HT1080 (cell line): ENCODE results near the gene SMTNL2. TPM values are rescaled to one million over a fixed set of nuclear protein-coding genes. Genes with fewer than 3 reads are reported as not detected.
A peak's percentile ranks its signal among the peaks of the same experiment; 100 is the strongest.
"Not testable (repeated sequence)": the region's sequence is repeated elsewhere in the genome, so short reads cannot be mapped to it uniquely, and the experiment has no call there.

ENCODE experiments used
- DNase-seq: peaks from one replicate; pipeline ENCODE4 v3.0.0-alpha.2; 2015; ENCODE audit warnings: low read depth
- total RNA-seq: library from RNA; depleted of rRNA; stranded (reverse); fragments of >200 nt; shearing (Covaris generic); gene quantifications from 2 replicates; pipeline ENCODE4 v1.2.3, GENCODE V29; 2014

Gene SMTNL2
- total RNA-seq, 1 experiment from 2014 or later = not detected

GRCh38 chr17:4599505-4600281, 15.4 kb downstream of the SMTNL2 start:
- DNase-seq = no peak

- DNase-seq = no peak
These were observed 16.2 kb downstream of the SMTNL2 start for GRCh38 chr17:4600563-4600962.

GRCh38 chr17:4601326-4601725, 17.0 kb downstream of the SMTNL2 start:
- DNase-seq = no peak

DNA sequence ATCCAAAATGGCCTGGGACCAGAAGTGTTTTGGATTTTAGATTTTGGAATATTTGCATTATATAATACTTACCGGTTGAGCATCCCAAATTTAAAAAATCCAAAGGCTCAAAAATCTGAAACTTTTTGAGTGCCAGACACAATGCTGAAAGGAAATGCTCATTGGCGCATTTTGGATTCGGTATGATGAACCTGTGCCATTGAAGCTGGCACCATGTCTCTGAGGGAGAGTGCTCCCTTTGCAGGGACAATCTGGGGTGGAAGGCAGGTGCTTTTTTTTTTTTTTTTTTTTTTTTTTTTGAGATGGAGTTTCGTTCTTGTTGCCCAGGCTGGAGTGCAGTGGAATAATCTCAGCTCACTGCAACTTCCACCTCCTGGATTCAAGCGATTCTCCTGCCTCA, 17.7 kb downstream of the SMTNL2 start:
- no peak for DNase-seq

- DNase-seq = peak; percentile 22
These were observed 19.8 kb downstream of the SMTNL2 start for GRCh38 chr17:4604111-4604644.

DNA sequence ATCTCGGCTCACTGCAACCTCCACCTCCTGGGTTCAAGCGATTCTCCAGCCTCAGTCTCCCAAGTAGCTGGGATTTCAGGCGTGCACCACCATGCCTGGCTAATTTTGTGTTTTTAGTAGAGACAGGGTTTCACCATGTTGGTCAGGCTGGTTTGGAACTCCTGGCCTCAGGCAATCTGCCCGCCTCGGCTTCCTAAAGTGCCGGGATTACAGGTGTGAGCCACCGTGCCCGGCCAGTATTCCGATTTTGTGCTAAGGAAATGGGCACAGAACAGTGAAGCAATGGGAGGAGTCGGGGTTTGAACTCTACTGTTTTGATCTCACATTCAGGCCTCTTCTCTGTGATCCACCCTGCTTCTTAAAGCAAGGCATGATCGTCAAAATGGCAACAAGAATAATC, 20.4 kb downstream of the SMTNL2 start:
- not testable (repeated sequence) for DNase-seq

GRCh38 chr17:4605826-4606225, 21.5 kb downstream of the SMTNL2 start:
- DNase-seq = no peak

DNA sequence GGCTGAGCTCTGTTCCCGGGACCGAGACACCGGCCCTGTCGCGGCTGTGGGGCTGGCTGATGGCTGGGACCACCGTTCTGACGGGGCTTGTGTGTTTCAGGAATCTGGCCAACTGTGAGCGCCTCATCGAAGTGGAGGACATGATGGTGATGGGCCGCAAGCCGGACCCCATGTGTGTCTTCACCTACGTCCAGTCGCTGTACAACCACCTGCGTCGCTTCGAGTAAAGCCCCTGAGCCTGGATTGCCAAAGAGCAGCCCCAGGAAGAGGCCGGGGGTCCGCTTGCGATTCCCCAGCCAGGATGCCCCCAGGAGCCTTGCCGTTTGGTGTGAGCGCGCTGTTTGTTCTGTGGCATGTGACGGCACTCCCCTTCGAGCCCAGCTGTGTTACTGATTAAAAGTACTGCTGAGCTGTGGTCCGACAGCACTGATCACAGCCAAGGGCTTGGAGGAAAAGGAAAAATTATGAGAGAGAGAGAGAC, 23.0 kb downstream of the SMTNL2 start:
- no peak for DNase-seq

DNA sequence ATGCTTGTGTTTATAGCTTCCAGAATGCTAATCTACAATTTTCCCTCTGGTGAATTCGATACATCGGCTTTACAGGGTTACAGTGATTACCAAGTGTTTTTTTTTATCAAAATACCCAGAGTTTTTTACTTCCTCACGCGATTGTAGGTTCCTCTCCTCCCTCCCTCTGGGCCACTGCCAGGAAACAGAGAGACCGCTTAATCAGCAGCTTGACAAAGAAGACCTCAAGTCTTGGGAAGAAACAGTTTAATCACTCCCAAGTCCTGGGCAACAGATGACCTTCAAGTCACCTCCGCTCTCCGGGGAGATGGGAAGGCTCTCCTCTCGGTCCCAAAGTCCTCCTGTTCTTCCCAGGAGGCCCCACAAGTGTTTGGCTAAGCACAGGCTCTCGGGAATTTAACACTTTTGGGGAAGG, 23.5 kb downstream of the SMTNL2 start:
- no peak for DNase-seq

- DNase-seq = no peak
These were observed 25.4 kb downstream of the SMTNL2 start for GRCh38 chr17:4609761-4610160.

- DNase-seq = no peak
These were observed 25.8 kb downstream of the SMTNL2 start for GRCh38 chr17:4610162-4610561.

DNA sequence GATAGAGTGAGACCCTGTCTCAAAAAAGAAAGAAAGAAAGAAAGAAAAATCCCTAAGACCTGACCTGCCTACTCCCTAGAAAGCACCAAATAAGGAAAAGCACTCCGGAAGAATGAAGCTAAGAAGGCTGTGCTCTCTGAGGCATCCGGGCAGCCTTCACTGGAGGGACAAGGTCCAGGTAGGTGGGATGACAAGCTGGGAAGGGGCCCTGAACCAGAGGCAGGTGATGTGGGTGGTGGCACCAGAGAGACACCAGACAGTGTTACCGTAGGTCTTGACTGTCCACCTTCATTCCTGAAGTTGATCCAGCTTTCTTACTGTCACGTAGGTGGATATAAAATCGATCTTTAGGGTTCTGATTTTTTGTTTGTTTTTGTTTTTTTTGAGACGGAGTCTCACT, 26.3 kb downstream of the SMTNL2 start:
- DNase-seq = no peak

DNA sequence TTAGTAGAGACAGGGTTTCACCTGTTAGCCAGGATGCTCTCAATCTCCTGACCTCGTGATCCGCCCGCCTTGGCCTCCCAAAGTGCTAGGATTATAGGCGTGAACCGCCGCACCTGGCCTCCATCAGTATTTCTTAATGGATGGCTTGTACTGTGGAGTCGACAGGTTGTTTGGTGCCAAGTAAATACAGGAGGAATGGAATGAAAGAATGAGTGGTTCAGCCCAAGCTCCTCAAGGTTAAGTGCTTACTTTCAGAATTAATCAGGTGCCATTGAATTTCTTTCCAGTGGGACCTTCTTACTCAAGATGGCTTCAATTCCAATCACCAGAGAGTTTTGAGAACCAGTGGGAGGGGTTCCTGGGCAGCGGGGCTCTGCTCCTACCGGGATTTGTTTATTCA, 32.1 kb downstream of the SMTNL2 start:
- DNase-seq = no peak

DNA sequence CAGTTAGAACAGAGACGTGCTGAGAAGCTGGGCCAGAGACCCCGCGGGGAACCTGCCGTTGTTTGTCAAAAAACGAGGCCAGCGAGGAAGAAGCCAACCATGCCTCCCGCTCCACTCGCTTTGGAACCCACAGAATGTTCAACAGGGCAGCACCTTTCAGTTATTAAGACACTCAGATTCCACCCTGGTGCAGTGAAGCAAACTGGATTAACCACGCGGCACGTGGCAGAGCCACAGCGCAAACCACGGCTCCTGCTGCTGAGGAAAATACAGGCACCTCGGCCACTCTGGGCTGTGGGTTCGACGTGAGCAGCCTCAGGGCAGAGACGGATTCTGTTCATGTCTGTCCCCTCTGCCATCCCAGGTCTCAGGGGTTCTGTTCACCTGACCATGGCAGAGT, 32.8 kb downstream of the SMTNL2 start:
- DNase-seq = no peak

DNA sequence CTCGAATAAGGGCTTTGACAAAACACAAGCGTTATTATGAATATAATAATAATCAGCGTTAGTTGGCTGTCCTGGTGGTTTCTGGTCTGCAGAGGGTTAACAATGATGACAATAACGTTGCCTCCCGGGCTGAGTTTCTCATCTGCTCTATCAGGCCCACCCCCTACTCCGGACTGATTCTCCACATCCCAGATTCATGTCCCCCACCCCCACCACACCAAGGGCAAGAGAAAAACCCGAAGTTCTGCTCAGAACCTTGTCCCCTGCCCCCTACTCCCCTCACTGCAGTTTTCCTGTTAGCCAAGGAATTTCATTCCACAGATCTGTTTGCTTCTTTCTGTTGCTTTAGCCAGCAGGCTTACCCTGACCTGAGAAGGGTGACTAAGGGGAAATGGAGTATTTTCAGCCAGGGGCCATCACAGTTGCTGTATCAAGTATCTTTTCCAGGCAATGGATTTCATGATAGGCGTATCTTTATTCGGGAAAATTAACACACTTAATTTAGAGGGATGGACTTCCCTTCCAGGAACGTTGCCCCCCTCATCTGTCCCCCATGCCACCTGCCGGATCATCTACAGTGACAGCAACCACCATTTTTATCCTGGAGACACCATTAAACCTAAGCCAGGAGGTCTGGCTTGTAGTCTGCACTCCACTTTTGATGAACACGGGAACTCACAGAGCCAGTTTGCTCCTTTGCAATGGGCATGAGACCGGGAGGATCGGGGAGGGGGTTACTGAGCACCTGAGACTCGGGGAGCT, 33.4 kb downstream of the SMTNL2 start:
- DNase-seq = no peak

GRCh38 chr17:4620531-4621101, 36.3 kb downstream of the SMTNL2 start:
- no peak for DNase-seq

GRCh38 chr17:4622375-4622774, 38.0 kb downstream of the SMTNL2 start:
- DNase-seq = no peak

DNA sequence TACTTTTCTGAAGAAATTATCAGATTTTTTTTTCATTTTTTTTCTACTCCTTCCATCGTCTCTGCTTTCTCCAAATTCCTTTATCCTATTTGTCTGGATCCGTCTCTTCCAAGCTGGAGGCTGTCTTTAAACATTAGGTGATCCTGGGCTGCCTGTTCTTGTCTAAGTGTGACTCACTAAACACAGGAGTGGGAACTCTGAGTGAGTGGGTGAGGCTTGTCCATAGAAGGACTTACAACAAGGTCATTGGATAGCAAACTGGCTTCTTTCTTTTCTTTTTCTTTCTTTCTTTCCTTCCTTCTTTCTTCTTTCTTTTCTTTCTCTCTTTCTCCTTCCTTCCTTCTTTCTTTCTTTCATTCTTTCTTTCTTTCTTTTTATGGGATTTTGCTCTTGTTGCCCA, 38.9 kb downstream of the SMTNL2 start:
- no peak for DNase-seq

DNA sequence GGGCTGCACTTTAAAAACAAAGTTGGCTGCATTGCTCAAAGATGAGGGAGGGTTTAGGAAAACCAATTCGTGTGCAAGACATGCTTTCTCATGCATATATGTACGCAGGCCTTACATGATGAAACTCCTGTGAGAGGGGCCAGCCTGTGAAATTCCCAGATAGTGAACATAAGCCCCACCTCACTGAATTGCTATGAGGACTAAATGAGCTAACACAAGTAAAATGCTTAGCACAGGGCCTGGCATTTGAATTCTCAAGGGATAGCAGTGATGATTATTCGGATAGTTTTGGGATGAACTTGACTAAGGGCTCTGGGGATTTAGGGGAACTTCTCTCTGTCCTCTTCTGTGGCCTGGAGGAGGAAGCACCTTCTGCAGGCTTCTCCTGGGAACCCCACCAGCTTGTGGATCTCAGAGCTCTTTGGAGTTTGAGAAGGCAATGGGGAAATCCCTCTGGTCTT, 40.2 kb downstream of the SMTNL2 start:
- not testable (repeated sequence) for DNase-seq

GRCh38 chr17:4625181-4625617, 40.9 kb downstream of the SMTNL2 start:
- DNase-seq = peak; percentile 9

DNA sequence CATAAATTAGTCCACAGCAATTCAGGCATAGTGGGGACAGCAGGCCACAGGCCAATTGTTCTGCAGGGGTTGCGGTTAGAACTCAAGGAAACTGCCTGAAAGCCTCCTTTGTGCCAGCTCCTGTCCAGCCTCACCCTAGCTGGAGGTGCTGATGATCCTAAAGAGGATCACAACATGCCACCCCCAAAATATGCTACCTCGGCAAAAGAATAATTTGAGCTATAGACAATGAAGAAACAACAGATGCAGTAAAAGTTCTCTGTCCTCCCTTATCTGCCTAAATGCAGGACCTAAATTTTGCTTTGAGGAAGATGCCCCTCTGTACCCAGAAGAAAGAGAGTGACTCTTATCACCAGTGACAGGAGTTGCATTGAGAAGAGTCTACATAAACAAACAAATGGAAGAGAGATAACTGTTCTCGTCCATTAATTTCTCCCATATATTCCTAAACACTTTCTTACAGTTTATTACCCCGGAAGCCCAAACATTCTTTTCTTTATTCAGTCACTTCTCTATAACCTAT, 42.5 kb downstream of the SMTNL2 start:
- no peak for DNase-seq

DNA sequence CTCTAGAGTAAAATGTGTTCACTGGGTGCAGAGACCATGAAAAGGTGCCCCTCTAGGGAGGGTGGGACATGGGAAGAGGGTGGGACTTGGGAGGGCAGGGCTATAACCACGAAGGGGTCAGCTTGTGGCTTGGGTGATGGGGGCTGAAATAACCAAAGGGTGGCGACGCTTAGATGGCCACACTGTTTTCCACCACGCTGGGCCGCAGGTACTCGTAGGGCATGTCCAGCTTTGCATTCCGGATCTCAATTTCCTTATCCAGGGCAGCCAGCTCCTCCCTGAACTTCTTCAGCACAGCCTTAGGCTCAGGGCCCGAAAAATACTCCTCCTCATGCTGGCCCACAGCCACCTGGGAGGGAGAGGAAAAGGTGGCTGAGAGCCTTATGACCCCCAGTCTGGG, 47.1 kb downstream of the SMTNL2 start:
- DNase-seq = no peak
